HL-60 (cell line): ENCODE data around the gene ARHGAP11A.

ENCODE experiments used
- GABPA ChIP-seq: IDR thresholded peaks from 2 replicates; pipeline ENCODE4 v1.6.1; 2012; ENCODE audit warnings: low read depth
- SPI1 ChIP-seq: IDR thresholded peaks from 2 replicates; pipeline ENCODE4 v1.6.1; 2012; ENCODE audit warnings: low read depth, mild to moderate bottlenecking, borderline replicate concordance
- TF ChIP-seq, protein P1 (sequence below): IDR thresholded peaks from one replicate; pipeline ENCODE4 v1.5.1; 2011; ENCODE audit warnings: low read length, control low read depth, inconsistent platforms; ENCODE audit not compliant: insufficient read depth

DNA sequence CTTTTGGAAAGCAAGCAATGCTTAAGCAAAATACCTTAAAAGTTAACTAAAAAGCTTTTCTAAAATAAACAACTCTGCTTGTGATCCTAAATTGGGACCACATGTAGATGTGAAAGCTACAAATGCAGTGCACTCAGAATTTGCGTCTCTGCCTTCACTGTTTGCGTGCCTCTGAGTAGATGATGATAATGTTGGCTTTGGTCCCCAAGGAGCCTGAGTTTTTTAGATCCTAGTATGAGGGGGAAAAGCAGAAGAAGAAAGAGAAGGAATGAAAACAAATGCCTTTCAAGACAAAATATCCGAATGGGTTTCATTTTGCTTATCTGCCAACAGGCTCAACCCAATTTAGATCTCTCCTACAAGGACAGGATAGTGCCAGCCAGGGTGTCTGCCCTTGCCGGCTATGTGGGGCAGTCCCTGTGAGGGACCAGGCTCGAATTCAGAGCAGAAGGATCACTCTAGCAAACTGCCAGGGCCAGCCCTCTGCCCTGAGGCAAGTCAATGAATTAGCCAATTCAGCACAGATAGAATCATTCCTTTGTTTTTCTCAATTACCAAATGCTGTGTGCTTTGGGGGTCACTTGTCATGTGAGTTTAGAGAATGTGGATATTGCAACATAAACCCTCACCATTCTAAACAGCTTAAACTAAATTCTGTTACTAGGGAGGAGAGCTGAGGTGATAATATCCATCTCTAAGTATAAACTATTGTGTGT is 54.8 kb downstream of the ARHGAP11A start:
- TF ChIP-seq, protein P1, sequence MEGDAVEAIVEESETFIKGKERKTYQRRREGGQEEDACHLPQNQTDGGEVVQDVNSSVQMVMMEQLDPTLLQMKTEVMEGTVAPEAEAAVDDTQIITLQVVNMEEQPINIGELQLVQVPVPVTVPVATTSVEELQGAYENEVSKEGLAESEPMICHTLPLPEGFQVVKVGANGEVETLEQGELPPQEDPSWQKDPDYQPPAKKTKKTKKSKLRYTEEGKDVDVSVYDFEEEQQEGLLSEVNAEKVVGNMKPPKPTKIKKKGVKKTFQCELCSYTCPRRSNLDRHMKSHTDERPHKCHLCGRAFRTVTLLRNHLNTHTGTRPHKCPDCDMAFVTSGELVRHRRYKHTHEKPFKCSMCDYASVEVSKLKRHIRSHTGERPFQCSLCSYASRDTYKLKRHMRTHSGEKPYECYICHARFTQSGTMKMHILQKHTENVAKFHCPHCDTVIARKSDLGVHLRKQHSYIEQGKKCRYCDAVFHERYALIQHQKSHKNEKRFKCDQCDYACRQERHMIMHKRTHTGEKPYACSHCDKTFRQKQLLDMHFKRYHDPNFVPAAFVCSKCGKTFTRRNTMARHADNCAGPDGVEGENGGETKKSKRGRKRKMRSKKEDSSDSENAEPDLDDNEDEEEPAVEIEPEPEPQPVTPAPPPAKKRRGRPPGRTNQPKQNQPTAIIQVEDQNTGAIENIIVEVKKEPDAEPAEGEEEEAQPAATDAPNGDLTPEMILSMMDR = no peak
- TF ChIP-seq SPI1 = no peak
- no peak for TF ChIP-seq GABPA
